HG02678 (cell line): ENCODE results near the gene CCP110.

Source experiments
- ATAC-seq: cut with Tn5 transposase; IDR thresholded peaks from one replicate; pipeline ENCODE4 v1.9.1; 2021; ENCODE audit warnings: mild to moderate bottlenecking, moderate library complexity; ENCODE audit not compliant: unreplicated experiment

The CCP110 gene

GRCh38 chr16:19599968-19600716 is 76.4 kb downstream of the CCP110 start:
- ATAC-seq: no peak

- no peak for ATAC-seq
Observed at GRCh38 chr16:19601083-19601976, 77.6 kb downstream of the CCP110 start.
